ENCODE results near the gene FOCAD.

DNA sequence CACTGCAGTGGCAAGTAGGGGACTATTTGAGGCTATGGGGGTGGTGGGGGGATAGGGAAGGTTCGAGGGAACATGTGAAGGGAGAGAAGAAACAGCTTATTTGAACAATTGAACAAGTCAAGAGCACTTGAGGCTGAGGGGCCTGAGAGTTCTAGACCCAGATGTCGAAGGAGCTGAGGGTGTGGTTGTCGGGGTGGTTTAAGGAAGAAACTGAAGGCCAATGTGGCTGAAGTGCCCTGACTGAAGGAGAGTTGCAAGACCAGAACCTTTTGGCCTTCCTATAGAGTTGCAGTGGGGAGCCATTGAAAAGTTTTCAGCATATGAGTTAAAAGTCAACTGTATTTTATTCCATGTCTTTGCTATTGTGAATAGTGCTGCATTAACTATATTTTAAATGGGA lies 19.1 kb downstream of the FOCAD start:
- TF ChIP-seq, protein P1, sequence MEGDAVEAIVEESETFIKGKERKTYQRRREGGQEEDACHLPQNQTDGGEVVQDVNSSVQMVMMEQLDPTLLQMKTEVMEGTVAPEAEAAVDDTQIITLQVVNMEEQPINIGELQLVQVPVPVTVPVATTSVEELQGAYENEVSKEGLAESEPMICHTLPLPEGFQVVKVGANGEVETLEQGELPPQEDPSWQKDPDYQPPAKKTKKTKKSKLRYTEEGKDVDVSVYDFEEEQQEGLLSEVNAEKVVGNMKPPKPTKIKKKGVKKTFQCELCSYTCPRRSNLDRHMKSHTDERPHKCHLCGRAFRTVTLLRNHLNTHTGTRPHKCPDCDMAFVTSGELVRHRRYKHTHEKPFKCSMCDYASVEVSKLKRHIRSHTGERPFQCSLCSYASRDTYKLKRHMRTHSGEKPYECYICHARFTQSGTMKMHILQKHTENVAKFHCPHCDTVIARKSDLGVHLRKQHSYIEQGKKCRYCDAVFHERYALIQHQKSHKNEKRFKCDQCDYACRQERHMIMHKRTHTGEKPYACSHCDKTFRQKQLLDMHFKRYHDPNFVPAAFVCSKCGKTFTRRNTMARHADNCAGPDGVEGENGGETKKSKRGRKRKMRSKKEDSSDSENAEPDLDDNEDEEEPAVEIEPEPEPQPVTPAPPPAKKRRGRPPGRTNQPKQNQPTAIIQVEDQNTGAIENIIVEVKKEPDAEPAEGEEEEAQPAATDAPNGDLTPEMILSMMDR (IDR thresholded peaks at IDR 0.05; ENCODE audit: control extremely low read depth in 1 of 3, insufficient read depth in 1 of 3, low read depth in 1 of 3, low read length in 3 of 3): no peak
- TF ChIP-seq SAP30 (IDR thresholded peaks at IDR 0.05; ENCODE audit: insufficient read depth, insufficient replicate concordance, low read length): no peak
- no peak for TF ChIP-seq EZH2 (IDR thresholded peaks at IDR 0.05; ENCODE audit: low read depth, low read length, severe bottlenecking)
- TF ChIP-seq CREB1 (IDR thresholded peaks at IDR 0.05): no peak
- no peak for TF ChIP-seq SIN3A (conservative IDR thresholded peaks at IDR 0.05 in 1 of 2, IDR thresholded peaks at IDR 0.05 in 1 of 2; ENCODE audit: low read depth in 1 of 2, low read length in 2 of 2)
- no peak for TF ChIP-seq SIX5 (IDR thresholded peaks at IDR 0.05; ENCODE audit: low read depth, low read length)

Measured in H1 (cell line).